Endothelial cell of coronary artery (primary cell): ENCODE measurements around the gene KRT83. TPM values are rescaled to one million over a fixed set of nuclear protein-coding genes. Genes with fewer than 3 reads are reported as not detected.

Source experiments
- total RNA-seq: library from RNA; depleted of rRNA; stranded (reverse); fragments of >200 nt; gene quantifications from 2 replicates; pipeline ENCODE4 v1.2.3, GENCODE V29; 2014

Gene KRT83
- not detected in 2 replicates for total RNA-seq

DNA sequence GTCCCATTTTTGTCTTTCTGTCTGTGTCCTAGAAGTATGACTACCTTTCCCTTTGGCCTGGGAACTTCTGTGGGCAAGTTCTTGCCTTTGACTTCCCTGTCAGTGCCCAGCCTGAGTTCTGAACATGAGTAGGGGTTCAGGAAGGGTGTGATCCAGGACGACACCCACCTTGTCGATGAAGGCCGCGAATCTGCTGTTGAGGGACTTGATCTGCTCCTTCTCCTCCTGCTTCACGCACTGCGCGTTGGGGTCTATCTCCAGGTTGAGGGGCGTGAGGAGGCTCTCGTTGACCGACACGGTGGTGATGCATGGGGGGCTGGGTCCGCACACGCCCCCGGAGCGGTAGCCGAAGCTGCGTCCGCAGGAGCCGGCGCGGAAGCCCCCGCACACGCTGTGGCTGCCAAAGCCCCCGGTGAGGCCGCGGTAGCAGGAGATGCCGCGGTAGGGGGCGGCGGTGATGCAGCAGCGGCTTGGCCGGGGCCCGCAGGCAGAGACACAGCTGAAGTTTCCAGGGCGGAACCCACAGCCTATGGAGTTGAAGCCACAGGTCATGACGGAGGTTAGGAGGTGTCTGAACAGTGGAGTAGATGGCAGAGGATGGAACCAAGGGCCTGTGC is at the start of gene KRT83:
Gene KRT83, minus strand, starts transcription at position 615 of the 617 bp plus-strand sequence. Its CDS starts 63 bp downstream, at position 552.

DNA sequence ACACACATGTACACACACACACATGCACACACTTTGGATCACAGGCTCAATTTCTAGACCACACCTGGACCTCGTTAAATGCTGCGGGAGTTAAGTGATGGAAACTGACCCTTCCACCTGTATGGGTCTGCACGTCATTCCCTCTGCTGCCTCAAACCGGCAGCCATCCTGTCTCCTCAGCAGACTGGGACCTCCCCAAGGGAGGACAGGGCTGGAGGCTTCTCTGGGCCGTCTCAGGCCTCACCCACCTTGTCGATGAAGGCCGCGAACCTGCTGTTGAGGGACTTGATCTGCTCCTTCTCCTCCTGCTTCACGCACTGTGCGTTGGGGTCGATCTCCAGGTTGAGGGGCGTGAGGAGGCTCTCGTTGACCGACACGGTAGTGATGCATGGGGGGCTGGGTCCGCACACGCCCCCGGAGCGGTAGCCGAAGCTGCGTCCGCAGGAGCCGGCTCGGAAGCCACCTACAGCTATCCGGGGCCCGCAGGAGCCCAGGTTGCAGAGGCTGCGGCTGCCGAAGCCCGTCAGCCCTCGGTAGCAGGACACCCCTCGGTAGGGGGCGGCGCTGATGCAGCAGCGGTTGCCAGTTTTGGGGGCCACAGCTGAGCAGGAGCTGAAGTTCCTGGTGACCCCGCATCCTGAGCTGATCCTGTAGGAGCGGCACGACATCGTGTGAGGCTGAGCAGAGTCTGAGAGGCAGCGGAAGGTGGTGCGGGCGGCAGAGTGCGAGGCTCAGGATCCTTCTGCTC is 45.7 kb upstream of the KRT83 start, which contains the start of gene KRT85:
Gene KRT85, minus strand, starts transcription at position 744 of the 748 bp plus-strand sequence. Its CDS starts 76 bp downstream, at position 668.

DNA sequence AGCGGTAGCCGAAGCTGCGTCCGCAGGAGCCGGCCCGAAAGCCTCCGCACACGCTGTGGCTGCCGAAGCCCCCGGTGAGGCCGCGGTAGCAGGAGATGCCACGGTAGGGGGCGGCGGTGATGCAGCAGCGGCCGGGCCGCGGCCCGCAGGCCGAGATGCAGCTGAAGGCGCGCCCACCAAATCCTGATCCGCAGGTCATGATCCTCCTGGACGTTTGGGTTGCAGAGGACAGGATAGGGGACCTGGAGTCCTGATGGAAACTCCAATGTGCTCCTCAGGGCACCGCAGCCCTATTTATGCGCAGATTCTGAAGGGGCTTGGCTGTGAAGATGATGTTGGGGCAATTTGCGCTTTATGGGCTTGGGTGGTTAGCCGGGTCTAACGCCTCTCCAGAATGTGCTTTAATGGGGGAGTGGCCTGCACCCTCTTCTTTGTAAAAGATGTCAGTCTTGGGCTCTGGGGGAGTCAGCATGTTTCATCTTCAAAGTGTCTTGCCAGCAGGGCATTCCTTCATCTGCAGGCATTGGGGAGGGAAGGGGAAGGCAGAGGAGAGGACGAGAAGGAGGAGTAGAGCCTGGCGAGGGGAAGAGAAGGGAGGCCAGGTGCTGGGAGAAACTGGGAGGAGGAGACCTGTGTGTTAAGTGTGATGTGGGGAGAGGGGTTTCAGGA is 29.8 kb downstream of the KRT83 start, which contains the start of gene KRT81:
Gene KRT81, minus strand, starts transcription at position 268 of the 669 bp plus-strand sequence. Its CDS starts 69 bp downstream, at position 199.

DNA sequence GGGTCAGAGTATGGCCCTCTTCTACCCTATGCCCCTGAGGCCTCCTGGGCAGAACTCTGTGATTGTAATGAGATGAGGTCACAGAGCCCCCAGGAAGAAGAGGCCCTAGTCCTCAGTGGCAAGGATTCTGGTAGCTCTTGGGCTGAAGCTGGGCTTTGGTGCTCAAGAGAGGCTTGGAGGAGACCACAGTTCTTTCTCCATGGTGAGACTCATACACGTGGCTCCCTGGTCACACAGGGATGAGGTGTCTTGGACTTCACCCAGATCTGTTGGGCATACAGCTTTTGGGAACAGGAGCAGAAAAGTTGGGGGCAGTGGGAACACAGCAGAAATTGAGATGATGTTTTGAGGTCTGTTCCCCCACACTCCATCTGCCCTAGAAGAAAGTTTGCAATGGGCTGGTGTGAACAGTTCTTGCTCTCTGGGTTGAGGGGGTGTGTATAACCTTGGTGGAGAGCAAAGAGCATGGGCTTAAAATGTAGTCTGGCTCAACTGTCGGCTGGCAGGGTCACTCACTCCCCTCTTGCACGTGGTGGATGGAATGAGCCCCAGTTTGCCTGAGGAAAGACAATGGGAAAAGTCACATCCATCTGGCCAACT is 46.6 kb downstream of the KRT83 start, which contains the start of gene KRT86:
Gene KRT86, plus strand, starts transcription at position 125 of the 600 bp plus-strand sequence. CDS start 27,272 bp downstream, outside the sequence.

Other genes with a start within 250 kb of the KRT83 start
- gene SMIM41, start 241.7 kb downstream of the KRT83 start, total RNA-seq, result under 0.01 TPM in 1 of 2 replicates, not detected in the other
- gene KRT80, start 129.4 kb downstream of the KRT83 start, total RNA-seq, result 5.5 and 6.7 TPM in 2 replicates
- 1,160 and 1,591 TPM in 2 replicates for gene KRT7, start 88.2 kb downstream of the KRT83 start, total RNA-seq
- gene KRT86, start 46.8 kb downstream of the KRT83 start, total RNA-seq, result 0.85 TPM in 1 of 2 replicates, not detected in the other
- gene KRT81, start 29.9 kb downstream of the KRT83 start, total RNA-seq, result 0.18 TPM in 1 of 2 replicates, not detected in the other
- gene KRT85, start 46.1 kb upstream of the KRT83 start, total RNA-seq, result not detected in 2 replicates
- not detected in 2 replicates for gene KRT84, start 64.3 kb upstream of the KRT83 start, total RNA-seq
- not detected in 2 replicates for gene KRT82, start 84.9 kb upstream of the KRT83 start, total RNA-seq
- gene KRT75, start 113.0 kb upstream of the KRT83 start, total RNA-seq, result not detected in 2 replicates
- gene KRT6B, start 130.7 kb upstream of the KRT83 start, total RNA-seq, result under 0.01 TPM in 1 of 2 replicates, not detected in the other
- gene KRT6C, start 152.4 kb upstream of the KRT83 start, total RNA-seq, result not detected in 2 replicates
- 0.27 and 0.56 TPM in 2 replicates for gene KRT6A, start 171.9 kb upstream of the KRT83 start, total RNA-seq
- gene KRT5, start 199.0 kb upstream of the KRT83 start, total RNA-seq, result 0.18 and 0.28 TPM in 2 replicates
- gene KRT71, start 231.7 kb upstream of the KRT83 start, total RNA-seq, result not detected in 2 replicates